Medulla oblongata (tissue), 1 donor: ENCODE data around the gene BEGAIN.

ENCODE experiments used
- DNase-seq: peaks from one replicate; pipeline ENCODE4 v3.0.0-alpha.2; 2015; ENCODE audit errors: extremely low spot score

Gene BEGAIN

GRCh38 chr14:100568164-100568997 lies 18.8 kb downstream of the BEGAIN start:
- DNase-seq: no peak

GRCh38 chr14:100567877-100568163 lies 19.4 kb downstream of the BEGAIN start:
- no peak for DNase-seq

- peak; percentile 25 for DNase-seq
These were observed 20.0 kb downstream of the BEGAIN start for GRCh38 chr14:100567009-100567876.

GRCh38 chr14:100566586-100566985 lies 20.6 kb downstream of the BEGAIN start:
- DNase-seq: no peak

- DNase-seq: no peak
These were observed 21.1 kb downstream of the BEGAIN start for GRCh38 chr14:100566119-100566518.

- DNase-seq: no peak
These were observed 21.6 kb downstream of the BEGAIN start for GRCh38 chr14:100565650-100566049.

- DNase-seq: no peak
These were observed 22.7 kb downstream of the BEGAIN start for GRCh38 chr14:100564512-100564911.

GRCh38 chr14:100562751-100563150 lies 24.5 kb downstream of the BEGAIN start:
- DNase-seq: no peak

- no peak for DNase-seq
These were observed 26.2 kb downstream of the BEGAIN start for GRCh38 chr14:100561005-100561404.

GRCh38 chr14:100560471-100560870 lies 26.7 kb downstream of the BEGAIN start:
- no peak for DNase-seq

- DNase-seq: no peak
These were observed 27.8 kb downstream of the BEGAIN start for GRCh38 chr14:100559455-100559854.

- DNase-seq: no peak
These were observed 28.3 kb downstream of the BEGAIN start for GRCh38 chr14:100558966-100559365.

GRCh38 chr14:100558226-100558625 lies 29.0 kb downstream of the BEGAIN start:
- no peak for DNase-seq

- DNase-seq: peak; percentile 58
These were observed 29.6 kb downstream of the BEGAIN start for GRCh38 chr14:100557658-100558057.

- no peak for DNase-seq
These were observed 30.2 kb downstream of the BEGAIN start for GRCh38 chr14:100556936-100557505.

- no peak for DNase-seq
These were observed 31.1 kb downstream of the BEGAIN start for GRCh38 chr14:100556140-100556475.

GRCh38 chr14:100555436-100556139 lies 31.6 kb downstream of the BEGAIN start:
- DNase-seq: no peak

GRCh38 chr14:100554696-100555320 lies 32.4 kb downstream of the BEGAIN start:
- DNase-seq: no peak

GRCh38 chr14:100554082-100554677 lies 33.0 kb downstream of the BEGAIN start:
- no peak for DNase-seq

- DNase-seq: no peak
These were observed 33.7 kb downstream of the BEGAIN start for GRCh38 chr14:100553471-100553870.

- DNase-seq: no peak
These were observed 34.6 kb downstream of the BEGAIN start for GRCh38 chr14:100552524-100553125.
